HG03342 (cell line): ENCODE measurements around the gene KIF21A.
"Not testable (repeated sequence)": the region's sequence is repeated elsewhere in the genome, so short reads cannot be mapped to it uniquely, and the experiment has no call there.

Experiments
- ATAC-seq: cut with Tn5 transposase; IDR thresholded peaks from one replicate; pipeline ENCODE4 v1.9.1; 2021; ENCODE audit warnings: mild to moderate bottlenecking, moderate library complexity; ENCODE audit not compliant: unreplicated experiment

The KIF21A gene

DNA sequence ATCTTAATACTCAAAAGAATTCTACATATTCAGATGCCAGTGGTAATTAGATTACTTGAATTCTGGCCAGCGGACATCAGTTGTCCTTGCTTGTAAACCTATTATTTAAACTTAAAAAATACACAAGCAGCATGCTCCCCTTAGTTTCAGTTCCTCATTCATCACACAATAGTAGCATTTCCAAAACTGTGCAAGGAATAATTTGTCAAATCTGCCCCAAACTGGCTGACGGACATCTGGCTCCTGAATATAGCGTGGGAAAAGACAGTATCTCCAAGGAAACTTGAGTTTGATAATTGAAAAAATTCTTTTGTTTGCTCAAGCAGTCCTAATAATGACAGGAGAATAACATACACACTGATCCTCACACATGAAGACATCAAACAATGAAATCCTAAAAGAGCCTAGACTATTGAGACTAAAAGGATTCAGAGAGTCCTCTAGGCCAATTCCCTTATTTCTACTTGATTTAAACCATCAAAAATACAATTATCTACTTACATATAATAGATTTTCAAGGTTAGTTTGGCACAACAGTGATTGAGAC, 90.4 kb downstream of the KIF21A start:
- peak; percentile 51 for ATAC-seq

DNA sequence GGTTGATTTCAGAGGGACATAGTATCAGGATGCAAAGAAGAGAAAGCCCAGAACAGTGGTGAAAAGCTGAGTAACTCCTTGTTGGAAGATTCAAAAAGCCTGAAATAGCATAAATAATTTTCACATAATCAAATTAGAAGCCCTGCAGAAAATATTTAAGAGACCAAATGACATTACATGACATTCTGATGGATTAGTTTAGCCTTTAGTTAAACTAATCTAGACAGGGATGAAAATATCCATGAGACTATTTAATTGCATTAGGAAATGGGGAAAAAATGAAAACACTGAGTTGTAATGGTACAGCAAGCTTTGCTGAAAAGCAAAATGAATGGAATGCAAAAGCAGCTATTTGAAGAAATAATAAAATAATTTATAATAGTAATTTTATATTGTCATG, 91.8 kb downstream of the KIF21A start:
- no peak for ATAC-seq

DNA sequence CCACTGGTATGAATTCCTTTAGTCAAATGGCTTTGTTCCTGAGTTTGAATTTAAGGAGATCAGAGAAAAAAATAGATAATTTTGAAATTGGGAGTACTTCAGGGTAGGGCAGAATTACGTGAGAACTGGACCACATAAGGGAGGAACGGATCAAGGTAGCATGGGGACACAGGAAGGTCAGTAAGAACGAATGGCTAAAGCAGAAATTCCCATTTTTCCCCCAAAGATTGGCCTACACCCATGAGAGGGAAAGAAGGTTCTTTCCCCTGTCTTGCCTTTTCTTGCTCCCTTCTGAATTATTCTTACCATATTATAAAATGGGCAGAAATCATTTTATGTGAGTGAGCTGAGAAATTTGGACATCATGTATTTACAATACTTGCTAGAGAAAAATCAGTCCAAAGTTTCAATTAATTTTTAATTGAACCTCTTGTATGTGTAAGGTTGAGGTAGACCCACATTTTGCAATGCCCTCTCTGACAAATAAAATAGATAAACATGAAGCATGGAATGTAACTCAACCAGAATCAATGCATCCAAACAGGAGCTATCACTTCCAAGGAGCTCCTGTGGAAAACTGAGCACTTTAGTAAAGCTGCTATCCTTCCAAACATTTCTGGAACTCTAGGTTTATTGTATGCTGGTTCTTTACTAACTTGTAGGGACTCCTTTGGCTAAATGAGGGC, 93.8 kb downstream of the KIF21A start:
- ATAC-seq: no peak

DNA sequence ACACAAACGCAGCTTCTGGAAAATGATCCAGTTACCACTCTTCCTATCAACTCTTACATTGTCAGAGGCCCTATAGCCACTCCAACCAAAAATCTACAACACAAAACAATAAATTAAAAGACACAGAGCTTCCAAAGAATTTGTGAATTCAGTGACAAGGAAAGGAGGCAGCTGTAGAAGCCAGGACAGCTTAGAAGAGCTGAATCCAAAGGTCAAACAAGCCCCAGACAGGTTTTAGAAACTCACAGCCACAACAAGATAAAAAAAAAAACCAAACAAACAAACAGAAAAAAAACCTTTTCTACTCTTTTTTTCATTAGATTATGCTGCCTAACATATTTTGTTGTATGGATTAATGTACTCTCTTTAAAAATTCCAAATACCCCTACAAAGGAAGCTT, 94.4 kb downstream of the KIF21A start:
- ATAC-seq: no peak

DNA sequence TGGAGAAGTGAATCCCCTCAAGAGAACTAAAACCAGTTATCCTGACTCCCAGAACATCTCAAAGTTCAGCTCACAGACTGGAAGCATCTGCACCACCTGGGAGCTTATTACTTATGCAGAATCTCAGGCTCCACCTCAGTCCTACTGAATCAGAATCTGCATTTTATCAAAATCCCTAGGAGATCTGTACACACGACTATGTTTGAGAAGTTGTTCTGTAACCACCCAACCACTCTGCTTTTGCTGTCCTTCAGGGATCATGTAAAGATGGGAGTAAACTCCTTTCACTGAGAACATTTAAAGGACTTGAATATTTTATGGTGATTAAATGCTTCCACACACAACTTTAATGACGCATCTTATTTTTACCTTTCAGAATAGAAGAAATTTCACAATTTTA, 98.0 kb downstream of the KIF21A start:
- no peak for ATAC-seq

DNA sequence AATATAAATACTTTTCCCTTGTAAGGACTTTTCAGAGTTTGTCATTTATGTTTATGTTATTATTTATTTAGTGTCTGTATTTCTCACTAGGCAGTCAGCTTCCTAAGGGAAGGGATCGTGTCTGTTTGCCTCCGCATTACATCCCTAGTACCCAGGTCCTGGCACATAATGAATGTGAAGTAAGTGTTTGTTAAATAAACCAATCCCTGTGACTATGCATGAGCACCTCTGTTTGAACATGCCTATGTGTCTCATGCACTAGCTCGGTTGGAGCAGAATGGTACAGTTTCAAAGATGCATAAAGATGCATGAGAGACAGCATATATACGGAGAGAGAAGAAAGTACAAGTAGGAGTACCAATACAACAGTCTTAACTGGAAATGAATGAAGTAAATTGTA, 99.3 kb downstream of the KIF21A start:
- no peak for ATAC-seq

DNA sequence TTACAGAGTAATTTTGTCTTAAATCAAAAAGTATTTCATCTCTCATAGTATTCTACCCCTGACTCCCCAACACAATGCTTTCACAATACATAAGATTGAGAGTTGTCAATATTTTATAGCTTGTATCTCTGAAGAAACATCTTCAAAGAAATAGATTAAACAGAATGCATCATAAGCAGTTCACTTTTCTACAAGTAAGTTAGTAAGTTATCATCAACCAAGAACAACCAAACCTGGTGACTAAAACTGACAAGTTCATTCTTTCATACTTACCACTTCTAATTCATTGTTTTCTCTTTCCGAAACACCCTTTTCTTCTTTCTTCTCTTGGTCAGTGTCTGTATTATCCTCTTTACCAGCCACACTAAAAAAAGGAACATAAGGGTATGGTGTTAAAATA, 101.2 kb downstream of the KIF21A start:
- no peak for ATAC-seq

DNA sequence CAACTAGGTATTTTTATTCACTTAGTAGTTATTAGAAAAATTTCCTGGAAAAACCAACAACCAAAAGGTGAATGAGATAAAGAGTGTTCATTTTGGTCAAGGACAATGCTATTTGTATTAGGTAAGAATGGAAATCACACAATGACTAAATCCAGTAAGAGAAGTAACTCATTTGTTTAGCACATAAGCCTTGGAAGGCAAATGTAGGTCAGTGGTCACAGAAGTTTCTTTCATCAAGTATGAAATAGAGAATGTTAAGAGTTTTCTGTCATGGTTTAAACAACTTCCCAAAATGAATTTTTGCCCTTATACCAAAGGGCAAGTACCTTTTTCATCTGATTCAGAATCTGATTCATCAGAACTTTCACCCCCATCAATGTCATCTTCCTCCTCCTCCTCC, 101.7 kb downstream of the KIF21A start:
- ATAC-seq: peak; percentile 69

DNA sequence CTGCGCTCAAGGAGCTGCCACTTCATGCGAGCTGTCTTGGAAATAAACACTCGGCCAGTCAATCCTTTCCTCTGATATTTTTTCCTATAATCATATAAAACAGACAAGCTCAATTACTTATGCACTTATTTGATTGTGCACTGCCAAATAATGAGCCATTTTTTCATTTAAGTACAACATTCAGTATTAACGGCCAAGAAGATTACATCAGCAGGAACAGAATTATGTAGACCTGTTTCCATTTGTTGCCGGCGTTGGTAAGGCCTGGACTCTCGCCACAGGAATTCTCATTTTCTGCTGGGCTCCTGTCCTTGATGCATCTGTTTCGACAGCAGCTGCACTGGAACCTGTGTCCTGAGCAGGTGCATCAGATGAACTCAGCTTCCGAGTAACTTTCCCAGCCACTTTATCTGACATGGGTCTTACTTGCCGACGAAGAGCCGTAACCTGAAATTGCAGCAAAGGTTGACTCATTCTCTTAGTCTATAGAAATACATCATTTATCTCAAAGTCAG, 110.2 kb downstream of the KIF21A start:
- no peak for ATAC-seq

DNA sequence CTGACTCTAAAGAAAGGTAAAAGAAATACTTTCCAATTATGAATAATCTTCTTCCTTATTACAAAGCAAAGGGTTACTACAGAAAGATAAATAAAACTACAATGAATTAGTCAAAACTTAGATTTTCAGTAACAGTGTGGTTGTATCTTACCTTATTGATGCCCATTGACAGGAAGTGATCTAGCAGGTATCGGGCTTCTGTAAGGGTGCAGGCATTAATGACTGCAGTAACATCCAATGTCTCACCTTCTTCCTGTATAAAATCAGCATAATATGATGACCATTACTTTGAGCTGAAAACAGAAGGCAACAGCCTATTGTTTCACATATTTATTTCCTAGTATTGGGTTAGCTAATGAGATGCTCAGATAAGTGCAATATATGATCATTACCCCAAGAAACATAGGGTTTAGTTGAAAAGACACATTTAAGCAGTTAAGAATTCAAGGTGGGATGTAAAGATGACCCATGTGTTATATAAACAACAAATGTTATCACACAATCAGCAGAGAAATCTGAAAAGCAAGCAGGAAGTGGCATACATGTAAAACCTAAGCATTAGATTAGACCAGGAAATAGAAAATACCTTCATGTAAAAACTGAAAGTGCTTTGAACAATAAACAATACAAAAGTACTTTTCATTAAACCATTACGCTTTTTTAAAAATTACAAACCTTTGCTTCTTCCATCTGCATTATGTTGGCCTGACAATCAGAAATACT, 111.2 kb downstream of the KIF21A start:
- no peak for ATAC-seq

DNA sequence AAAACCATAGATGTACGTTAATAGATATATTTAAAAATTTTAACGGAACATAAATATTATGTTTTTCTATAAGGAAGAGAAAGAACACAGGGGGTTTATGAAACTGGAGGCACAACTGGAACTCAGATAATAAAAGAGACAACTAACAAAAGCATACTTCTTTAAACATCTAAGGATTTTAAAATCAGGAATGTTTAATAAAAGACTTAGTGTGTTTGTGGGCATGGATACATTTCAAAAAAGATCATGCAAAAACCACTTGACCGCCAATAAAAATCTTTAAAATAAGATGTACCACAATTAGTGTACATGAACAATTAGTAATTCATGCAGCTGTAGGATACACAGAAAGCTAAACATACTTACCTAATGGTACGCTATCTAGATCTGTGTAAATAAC, 113.0 kb downstream of the KIF21A start:
- ATAC-seq: no peak

DNA sequence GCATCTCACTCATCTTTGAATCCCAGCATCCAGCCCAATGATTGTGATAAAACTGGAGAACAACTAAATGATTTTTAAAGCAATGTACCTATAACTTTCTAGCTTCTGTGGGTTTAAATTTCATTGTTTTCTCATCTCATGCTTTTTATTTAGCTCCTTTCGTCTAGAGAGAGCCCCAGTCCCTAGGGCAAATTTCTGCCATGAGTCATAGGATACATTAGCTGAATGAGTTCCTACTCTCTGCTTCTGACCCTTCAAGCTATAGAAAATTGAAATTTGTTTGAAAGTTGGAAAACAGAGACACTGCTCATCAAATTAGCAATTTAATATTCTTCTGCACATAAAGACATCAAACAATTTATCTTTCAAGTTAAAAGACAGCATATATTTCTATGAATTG, 113.9 kb downstream of the KIF21A start:
- no peak for ATAC-seq

DNA sequence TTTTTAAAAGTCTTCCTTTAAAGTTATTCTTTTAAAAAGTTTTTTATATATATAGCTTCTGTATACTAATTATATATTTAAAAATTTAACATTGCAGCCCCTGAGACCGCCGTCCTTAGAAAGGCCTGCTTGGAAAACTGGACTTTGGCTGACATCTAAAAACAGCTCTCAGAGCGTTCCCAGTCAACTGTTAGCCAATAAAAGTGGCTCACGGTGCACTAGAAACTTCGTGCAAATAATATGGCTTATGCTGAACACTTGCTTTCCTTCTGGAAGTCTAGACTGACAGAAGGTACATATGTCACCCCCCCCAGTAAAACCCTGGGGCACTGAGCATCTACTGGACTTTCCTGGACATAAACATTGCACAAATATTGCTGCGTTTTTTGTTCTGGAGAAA, 115.0 kb downstream of the KIF21A start:
- no peak for ATAC-seq

DNA sequence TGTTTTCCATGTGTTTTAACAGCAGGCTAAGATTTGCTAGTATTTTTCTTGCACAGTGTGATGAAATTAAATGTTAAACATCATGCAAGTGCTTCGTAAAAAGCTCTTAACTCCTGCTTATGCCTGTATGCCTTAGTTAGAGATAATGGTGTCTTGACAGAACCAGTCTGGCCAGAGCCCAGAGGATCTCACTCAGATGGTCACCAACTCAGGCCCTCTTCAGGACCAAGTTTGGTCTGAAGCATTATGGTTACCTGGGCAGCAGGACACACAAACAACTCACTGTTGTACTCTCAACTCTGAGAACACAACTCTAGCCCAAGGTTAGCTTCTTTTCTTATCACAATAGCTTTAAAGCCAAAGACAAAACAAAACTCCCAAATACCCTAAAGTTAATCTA, 115.4 kb downstream of the KIF21A start:
- no peak for ATAC-seq

DNA sequence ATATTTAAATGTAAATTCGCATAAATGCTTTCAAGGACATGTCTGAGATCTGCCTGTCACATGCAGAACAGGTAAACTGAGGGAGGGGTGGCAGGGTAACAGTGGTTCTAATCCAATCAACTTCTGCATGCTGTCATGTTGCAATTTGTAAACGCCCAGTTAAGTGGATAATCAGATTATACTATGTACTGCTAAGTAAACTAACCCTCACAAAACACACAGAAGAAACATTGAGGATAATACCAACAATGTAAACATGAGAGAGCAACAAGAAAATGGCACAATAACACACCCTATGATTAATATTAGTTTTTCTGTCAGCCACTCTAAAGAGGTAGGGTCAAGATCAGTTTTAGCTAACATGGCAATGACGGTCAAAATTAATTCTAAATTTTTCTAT, 123.7 kb downstream of the KIF21A start:
- no peak for ATAC-seq

DNA sequence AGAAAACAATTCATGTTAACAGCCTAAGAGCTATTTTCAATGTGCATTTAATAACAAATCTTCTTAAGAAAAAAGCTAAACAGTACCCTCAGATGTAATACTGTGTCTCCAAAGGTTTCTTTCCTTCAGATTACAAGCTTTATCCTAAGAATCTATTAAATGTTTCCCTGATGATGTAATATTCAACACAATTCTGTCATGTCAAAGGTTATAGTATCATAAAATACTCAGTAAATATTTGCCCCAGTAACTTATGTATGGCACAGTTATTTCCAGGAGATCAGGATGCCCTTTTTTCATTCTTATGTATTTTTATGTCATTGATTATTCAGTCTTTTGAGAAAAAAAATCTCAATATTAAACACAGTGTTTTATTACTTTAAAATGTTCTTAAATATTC, 128.4 kb downstream of the KIF21A start:
- ATAC-seq: no peak

DNA sequence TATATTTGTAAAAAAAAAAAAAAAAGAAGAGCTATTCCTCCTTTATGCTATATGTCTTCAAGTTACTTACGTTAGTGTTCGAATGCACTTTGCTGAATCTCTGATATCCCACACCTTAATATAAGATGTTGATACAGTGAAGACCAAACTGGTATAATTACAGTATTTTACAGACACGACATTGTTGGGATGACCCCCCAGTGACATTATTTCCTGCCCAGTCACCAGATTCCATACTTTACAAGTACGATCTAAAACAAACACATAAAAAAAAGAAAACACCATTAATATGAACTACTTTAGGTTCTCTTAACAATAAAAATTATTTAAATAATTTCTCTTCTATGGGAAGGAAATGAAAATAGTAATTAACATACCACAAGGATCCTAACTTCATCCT, 133.4 kb downstream of the KIF21A start:
- ATAC-seq: no peak

DNA sequence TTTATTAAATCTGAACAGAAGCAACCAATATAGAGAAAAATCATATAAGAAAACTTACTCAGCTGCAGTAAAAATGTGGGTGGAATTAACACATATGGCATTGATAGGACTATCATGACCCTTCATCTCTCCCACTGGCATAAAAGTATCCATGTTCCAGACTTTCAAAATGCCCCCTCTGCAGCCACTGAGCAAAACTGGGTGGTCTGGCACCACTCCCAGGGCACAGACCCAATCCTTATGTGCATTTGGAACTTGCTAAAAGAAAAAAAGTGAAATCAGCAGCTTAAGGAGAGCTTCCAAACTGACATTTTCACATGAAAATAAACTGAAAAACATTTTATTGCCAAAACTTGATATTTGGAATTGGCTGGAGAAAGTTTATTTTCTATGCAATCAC, 141.5 kb downstream of the KIF21A start:
- no peak for ATAC-seq

DNA sequence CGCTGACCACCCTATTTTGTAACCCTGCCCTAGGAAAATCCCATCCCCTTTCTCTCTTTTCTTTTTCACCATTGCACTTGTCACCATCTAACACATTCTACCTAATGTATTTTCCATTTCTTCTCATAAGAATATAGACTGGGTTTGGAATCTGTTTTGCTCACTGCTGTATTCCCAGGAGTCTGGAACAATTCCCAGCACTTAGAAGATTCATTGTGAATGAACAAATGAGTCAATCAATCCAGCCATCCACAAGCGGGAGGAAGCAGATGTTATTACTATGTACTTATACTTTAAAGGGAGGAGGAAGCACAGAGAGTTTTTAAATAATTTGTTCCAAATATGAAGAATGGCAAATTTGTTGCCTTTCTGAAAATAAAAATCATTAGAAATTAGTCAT, 142.1 kb downstream of the KIF21A start:
- ATAC-seq: no peak

DNA sequence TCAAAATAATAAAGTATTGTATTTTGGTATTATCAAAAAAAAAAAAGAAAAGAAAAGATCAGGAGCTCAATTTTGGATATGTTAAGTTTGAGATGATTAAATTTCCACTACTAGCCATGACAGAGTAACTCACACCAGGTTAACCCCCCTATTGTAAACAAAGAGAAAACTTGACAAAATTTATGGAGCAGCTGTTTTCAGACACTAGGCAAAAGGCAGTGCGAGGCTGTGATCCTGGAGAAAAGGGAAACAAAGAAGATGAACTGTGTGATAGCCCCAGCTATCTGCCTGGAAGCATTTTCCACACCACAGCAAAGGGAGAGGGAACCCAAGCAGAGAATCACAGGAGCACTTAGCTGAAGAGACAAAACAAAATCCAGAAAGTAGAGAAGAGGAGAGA, 145.0 kb downstream of the KIF21A start:
- no peak for ATAC-seq

DNA sequence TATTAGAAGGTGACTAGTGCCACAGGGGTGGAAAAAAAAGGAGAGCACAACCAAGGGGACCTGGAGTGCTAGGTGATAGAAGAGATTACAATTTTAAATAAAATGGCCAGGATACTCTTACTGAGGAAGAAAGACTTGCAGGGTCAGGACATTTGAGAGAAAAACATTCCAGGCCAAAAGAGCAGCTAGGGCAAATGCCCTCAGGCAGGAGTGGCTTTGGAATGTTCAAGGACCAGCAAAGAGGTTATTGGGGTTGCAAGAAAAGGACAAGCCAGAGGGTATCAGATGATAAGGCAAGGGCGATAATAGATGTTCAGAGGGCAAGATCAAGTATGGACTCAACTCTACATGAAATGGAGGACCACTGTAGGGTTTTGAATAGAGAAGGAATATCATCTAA, 146.4 kb downstream of the KIF21A start:
- ATAC-seq: no peak

DNA sequence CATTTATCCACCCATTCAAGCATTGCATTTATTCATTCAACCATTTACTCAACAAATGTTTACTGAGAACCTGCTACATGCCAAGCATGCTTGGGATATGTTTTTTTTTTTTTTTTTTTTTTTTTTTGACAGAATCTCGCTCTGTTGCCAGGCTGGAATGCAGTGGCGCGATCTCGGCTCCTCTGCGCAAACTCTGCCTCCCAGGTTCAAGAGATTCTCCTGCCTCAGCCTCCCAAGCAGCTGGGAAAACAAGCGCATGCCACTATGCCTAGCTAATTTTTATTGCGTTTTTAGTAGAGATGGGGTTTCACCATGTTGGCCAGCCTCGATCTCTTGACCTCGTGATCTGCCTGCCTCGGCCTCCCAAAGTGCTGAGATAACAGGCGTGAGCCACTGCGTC, 147.3 kb downstream of the KIF21A start:
- not testable (repeated sequence) for ATAC-seq
